Stimulated activated CD4-positive, alpha-beta T cell treated with anti-CD3 and anti-CD28 coated beads, TNF-alpha, amount 100 ng/mL, for 4 hours (primary cell): Measurements from ENCODE around the gene STK32A.
"Not testable (repeated sequence)": the region's sequence is repeated elsewhere in the genome, so short reads cannot be mapped to it uniquely, and the experiment has no call there.

Experiments used
- DNase-seq, 3 experiments: peaks; one replicate each; pipeline ENCODE4 v3.0.0-alpha.2; 2020; ENCODE audit warnings: low read depth in 3 of 3

STK32A gene

GRCh38 chr5:147234825-147235635, at the start of gene STK32A:
Gene STK32A, plus strand, starts transcription at chr5:147235026. Its CDS starts 4,609 bp downstream, at chr5:147239635.
- DNase-seq = no peak

DNA sequence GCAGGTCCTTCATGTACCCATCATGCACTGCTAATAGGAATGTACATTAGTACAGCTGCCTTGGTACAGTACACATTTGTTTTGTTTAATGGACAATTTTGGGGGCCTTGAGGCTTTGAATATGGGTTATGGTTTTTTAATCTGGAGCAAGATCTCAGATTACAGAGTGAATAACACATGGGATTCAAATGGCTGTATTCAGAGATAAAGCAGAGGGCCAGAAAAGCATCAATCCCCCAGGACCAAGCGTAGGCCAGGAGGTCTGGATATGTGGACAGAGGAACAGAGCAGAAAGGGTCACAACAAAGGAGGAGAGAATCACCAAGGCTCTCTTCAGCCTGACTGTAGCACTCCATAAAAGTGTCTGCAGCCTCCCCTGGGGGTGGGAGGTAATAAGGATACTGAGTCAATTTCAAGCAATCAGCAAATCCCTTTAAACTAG, 47.7 kb upstream of the STK32A start:
- DNase-seq = no peak

DNA sequence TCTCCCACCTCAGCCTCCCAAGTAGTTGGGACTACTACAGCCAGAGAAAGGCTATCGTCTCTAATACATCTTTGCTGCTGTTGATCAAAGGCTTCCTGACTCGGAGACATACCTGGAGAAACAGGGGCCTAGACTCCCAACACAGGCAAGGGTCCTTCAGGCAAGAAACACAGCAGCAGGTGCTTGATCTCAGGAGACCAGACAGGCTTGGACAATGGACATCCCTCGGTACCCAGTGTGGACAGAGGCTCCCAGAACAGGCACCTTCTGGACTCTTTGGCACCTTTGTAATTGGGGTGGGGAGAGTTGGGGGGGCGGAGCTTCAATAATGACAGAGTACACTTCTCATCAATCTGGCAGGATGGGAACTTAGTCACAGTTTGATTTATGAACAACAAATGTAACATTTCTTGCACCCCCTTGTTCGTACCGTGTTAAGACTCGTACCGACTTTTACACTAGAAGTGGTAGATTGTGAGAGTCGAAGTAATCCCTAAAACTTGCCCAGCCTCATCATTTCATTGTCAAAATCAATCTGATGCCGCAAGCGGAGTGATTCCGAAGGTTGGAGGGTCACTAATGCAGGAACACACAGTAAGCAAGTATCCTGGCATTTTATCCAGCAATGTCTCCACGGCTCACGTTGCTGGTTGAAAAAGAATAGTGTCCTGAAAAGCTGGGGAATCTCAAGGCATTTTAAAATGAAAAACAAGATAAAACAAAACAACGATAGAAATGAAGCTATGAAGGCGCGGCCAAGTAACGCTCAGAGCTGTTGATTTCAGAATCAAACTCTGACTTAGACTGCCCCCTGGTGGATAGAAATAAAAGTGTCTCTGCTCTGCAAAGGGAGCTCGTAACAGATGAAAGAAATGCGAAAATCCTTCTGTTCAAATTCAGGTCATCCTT, 46.4 kb upstream of the STK32A start:
- peak in 1 of 3 experiments; percentile 18 for DNase-seq

- DNase-seq = no peak
Measured at GRCh38 chr5:147189109-147189424, 45.8 kb upstream of the STK32A start.

DNA sequence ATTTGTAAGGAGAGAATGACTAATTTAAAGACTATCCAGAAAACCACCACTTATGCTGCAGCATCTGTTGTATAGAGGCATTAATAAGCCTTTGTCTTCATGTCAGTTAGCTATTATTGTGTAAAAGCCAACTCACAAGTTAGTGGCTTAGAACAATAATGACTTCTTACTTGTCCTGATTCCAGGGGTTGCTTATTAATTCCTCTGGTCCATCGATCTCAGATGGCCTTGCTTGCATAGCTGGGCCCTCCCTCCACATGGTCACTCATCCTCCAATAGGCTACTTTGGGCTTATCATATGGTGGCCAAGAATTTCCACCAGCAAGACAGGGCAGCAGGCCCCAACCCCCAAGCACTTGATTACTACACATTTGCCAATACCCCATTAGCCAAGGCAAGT, 44.5 kb upstream of the STK32A start:
- DNase-seq = no peak

DNA sequence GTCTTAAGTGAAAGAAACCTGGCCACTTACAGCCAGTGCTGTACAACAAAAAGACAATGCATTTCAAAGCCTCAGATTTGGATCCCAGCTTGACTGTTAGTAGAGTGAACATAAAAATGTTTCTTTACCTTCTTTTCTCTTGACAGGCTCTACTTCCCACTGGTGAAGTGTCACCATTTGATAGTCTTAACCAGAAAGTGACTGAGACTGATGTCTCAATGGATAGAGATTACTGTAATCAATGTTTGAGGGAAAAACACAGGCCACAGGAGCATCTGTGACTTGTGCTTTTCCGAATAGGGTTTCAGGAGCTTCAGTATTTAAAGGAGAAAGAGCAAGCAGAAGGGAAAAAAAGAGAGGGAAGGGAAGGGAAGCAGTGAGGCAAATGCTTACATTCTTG, 41.7 kb upstream of the STK32A start:
- DNase-seq = no peak

DNA sequence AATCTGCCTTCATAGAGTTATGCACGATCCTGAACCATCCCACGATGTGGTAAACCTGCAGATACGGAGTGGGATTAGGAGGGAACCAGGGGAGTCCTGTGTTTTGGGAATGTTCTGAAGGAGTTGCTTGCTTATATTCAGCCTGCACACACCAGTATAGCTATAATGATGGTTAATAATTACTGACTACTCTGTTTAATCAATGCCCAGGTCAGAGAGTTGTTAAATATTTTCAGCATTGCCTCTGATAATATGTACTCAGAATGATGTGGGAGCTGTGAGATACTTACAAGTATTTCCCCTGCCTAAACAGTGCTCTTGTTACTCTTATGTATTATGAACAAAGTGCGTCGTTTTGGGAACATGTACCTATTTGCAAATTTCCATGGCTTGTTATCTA, 34.8 kb upstream of the STK32A start:
- DNase-seq = no peak

DNA sequence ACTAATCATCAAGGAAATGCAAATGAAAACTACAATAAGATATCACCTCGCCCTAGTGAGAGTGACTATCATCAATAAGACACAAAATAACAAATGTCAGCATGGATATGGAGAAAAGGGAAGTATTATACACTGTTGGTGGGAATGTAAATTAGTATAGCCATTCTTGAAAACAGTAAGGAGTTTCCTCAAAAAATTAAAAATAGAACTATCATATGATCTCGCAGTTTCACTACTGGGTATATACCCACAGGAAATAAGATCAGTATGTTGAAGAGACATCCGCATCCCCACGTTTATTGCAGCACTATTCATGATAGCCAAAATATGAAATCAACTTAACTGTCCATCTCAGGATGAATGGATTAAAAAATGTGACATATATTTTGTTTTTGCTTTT, 31.6 kb upstream of the STK32A start:
- DNase-seq = no peak

GRCh38 chr5:147204576-147204975, 30.2 kb upstream of the STK32A start:
- DNase-seq = no peak

DNA sequence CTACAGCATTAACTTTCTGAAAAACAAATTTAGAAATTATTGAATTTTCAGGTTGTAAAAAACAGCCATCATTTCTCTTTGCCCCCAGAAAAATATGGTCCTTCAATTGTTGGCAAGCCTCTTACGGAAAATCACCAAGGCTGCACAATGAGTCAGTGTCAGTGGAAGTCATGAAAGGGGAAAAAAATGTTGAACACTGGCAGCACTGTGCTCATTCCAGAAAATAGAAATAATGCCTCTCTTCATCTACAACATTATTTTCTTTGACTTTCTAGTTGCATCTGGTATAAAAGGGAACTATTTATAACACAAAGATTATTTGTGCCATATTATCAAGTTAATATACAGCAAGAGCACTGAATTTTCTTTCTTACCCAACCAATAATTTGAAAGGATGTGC, 26.7 kb upstream of the STK32A start:
- no peak for DNase-seq

DNA sequence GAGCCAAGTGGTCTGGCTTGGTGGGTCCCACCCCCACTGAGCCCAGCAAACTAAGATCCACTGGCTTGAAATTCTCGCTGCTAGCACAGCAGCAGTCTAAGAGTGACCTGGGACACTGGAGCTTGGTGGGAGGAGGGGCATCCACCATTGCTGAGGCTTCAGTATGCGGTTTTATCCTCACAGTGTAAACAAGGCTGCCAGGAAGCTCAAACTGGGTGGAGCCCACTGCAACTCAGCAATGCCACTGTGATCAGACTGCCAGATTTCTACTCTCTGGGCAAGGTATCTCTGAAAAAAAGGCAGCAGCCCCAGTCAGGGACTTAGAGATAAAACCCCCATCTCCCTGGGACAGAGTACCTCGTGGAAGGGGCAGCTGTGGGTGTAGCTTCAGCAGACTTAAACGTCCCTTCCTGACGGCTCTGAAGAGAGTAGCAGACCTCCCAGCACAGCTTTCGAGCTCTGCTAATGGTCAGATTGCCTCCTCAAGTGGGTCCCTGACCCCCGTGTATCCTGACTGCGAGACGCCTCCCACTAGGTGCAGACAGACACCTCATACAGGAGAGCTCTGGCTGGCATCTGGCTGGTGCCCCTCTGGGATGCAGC, 18.2 kb upstream of the STK32A start:
- DNase-seq = no peak

DNA sequence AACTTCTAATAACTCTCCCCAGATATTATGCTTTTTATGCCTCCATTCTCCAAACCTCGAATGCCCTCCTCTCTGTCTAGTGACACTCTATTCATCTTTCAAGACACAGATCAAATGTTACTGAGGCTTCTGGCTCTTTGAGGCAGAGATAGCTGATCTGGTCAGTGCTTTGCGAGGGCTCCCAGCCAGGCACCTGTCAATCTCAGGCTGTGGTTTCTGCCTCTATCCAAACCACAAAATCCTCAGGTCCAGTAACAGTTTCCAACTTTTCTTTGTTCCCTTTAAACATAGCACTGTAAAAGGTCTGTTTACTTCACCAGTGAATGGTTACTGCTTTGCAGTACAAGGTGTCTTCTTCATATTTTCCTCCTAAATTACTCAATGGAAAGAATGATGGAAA, 11.5 kb upstream of the STK32A start:
- DNase-seq = no peak

- no peak for DNase-seq
Measured at GRCh38 chr5:147223948-147224791, 10.7 kb upstream of the STK32A start.

GRCh38 chr5:147225938-147226337, 8.9 kb upstream of the STK32A start:
- DNase-seq = no peak

GRCh38 chr5:147226512-147226911, 8.3 kb upstream of the STK32A start:
- no peak for DNase-seq

- DNase-seq = no peak
Measured at GRCh38 chr5:147234239-147234824, 494 bp upstream of the STK32A start.

DNA sequence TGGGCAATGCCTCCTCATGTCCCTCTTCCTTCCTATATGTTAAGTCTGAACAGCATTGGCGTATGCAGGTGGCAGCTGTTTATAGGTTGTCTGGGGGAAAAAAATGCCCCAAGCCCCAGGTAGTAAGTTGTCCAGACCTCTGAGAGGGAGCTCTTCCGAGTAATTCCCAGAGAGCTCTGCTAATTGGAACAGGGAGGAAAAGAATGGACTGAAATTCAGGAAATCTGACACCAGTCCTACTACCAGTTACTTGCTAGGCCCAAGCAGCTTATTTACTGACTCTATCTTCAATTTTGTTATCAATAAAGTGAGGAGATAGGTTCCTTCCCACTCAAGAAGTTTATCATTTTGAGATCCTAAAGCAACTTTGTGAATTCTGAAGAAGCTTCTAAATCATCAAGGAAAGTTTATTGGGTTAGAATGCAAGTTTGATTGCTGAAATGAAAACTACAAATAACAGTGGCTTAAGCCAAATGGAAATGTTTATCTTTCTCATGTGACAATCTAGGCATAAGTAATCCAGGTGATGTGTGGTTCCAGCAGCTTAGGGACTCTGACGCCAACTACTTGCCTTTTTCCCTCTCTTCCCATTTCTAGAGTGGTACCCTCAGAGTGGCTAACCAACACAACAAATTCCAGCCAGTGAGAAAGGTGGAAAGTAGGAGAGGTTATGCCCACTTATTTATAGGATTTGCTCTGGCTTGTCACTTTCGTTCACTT, 5.6 kb downstream of the STK32A start:
- no peak for DNase-seq

GRCh38 chr5:147243238-147243637, 8.4 kb downstream of the STK32A start:
- DNase-seq = not testable (repeated sequence)

DNA sequence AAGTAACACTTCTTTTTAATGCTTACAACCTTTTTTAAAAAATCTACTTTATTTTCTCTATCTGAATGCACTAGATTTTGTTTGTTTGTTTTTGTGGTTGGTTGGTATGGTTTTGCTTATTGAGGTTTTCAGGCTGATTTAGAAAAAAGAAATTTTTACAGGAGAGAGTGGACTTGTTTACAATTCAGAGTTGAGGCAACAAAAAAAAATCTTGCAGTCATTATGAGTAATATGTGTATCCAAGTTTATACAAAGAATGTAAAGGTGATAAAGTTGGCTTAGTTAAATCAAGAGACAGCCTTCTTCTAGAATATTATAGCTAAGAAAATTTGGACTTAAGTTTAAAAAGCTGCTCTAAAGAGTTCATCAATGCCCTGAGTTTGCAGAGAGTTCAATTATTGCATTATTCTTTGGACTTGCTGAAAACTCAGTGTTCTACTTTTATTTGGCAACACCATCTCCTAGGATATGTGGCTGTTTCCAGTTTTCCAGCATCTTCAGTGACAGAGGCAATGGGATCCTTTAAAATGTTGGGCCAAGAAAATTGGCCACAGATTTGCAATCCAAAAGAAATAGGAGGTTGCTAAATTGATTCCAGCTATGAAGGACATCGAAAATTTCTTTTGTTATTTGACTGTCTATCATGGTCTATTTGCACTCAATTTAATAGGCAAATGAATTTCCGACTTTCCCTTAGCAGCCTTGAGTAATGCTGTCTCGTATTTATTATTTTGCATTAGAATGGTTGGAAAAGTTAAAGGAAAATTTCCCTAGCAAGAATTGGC, 10.7 kb downstream of the STK32A start:
- DNase-seq = no peak

GRCh38 chr5:147248561-147248960, 13.7 kb downstream of the STK32A start:
- DNase-seq = no peak
